NCI-H1436 (cell line): ENCODE results near the gene CRP.
"Not testable (repeated sequence)": the region's sequence is repeated elsewhere in the genome, so short reads cannot be mapped to it uniquely, and the experiment has no call there.

ENCODE experiments used
- DNase-seq: peaks from one replicate; lab custom pipeline; 2025; lab: John Stamatoyannopoulos, UW

Gene CRP

GRCh38 chr1:159714529-159714928 lies at the start of gene CRP:
Gene CRP, minus strand, starts transcription at chr1:159714589. Its CDS starts 104 bp downstream, at chr1:159714485.
- DNase-seq: no peak

- DNase-seq: no peak
Observed at GRCh38 chr1:159763686-159764085, 49.3 kb upstream of the CRP start.

- DNase-seq: no peak
Observed at GRCh38 chr1:159756397-159756796, 42.0 kb upstream of the CRP start.

- no peak for DNase-seq
Observed at GRCh38 chr1:159755451-159756007, 41.1 kb upstream of the CRP start.

- no peak for DNase-seq
Observed at GRCh38 chr1:159753386-159753785, 39.0 kb upstream of the CRP start.

GRCh38 chr1:159752135-159752580 lies 37.8 kb upstream of the CRP start:
- DNase-seq: no peak

- no peak for DNase-seq
Observed at GRCh38 chr1:159751031-159751430, 36.6 kb upstream of the CRP start.

- DNase-seq: no peak
Observed at GRCh38 chr1:159750621-159751020, 36.2 kb upstream of the CRP start.

GRCh38 chr1:159749630-159750029 lies 35.2 kb upstream of the CRP start:
- DNase-seq: no peak

- no peak for DNase-seq
Observed at GRCh38 chr1:159748370-159748769, 34.0 kb upstream of the CRP start.

- DNase-seq: no peak
Observed at GRCh38 chr1:159746666-159747065, 32.3 kb upstream of the CRP start.

GRCh38 chr1:159743651-159744410 lies 29.4 kb upstream of the CRP start:
- no peak for DNase-seq

GRCh38 chr1:159737238-159737916 lies 23.0 kb upstream of the CRP start:
- DNase-seq: no peak

- DNase-seq: not testable (repeated sequence)
Observed at GRCh38 chr1:159723188-159723587, 8.8 kb upstream of the CRP start.

- no peak for DNase-seq
Observed at GRCh38 chr1:159719990-159720389, 5.6 kb upstream of the CRP start.

GRCh38 chr1:159715855-159716254 lies 1.5 kb upstream of the CRP start:
- DNase-seq: no peak

GRCh38 chr1:159712080-159712479 lies 2.3 kb downstream of the CRP start:
- no peak for DNase-seq

- DNase-seq: no peak
Observed at GRCh38 chr1:159707472-159708260, 6.7 kb downstream of the CRP start.

GRCh38 chr1:159705904-159706256 lies 8.5 kb downstream of the CRP start:
- no peak for DNase-seq

- no peak for DNase-seq
Observed at GRCh38 chr1:159705251-159705903, 9.0 kb downstream of the CRP start.

GRCh38 chr1:159704481-159704880 lies 9.9 kb downstream of the CRP start:
- no peak for DNase-seq

GRCh38 chr1:159700312-159700711 lies 14.1 kb downstream of the CRP start:
- DNase-seq: no peak
